Hematopoietic multipotent progenitor cell treated with erythropoietin and hydrocortisone succinate and interleukin-3 and kit ligand, for 17 days (in vitro differentiated cells): ENCODE data around the gene IZUMO4.

Source experiments
- DNase-seq: peaks from one replicate; pipeline ENCODE4 v3.0.0-alpha.2; 2015; ENCODE audit warnings: low spot score

The IZUMO4 gene

GRCh38 chr19:2096480-2097202 lies at the start of gene IZUMO4:
TSS of gene IZUMO4 (plus strand) at chr19:2096915. CDS start at chr19:2096946, 31 bp downstream.
- DNase-seq = peak; percentile 99

- no peak for DNase-seq
Measured at GRCh38 chr19:2047076-2047448, 49.7 kb upstream of the IZUMO4 start.

DNA sequence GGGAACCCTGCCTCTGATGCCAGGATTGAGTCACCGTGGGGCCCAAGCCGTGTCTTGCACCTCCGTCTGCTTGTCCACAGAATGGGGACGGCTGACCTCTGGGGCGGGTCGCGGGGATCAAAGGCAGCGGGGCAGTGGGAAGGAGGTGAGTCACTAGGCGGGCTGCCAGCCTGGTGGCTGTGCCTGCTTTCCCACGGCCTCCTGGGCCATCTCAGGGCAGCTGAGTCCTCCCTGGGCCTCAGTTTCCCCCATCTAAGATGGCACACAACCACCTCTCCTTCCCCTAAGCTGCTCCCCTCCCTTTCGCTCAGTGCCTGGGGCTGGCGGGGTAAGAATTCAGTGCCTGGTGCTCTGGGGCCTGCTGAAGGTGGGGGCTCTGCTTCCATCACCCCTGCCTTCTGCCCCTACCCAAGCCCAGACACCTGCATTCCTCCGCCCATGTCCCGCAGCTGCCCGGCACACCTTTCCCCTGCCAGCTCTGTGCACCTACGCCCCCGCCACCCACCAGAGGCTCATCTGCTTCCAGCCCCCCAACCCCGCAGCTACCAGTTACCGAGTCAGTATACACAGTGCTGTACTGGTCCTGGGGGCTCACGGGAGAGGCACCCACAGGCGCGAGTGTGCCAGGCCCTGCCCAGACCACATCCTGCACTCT lies 49.1 kb upstream of the IZUMO4 start:
- DNase-seq = peak; percentile 78

DNA sequence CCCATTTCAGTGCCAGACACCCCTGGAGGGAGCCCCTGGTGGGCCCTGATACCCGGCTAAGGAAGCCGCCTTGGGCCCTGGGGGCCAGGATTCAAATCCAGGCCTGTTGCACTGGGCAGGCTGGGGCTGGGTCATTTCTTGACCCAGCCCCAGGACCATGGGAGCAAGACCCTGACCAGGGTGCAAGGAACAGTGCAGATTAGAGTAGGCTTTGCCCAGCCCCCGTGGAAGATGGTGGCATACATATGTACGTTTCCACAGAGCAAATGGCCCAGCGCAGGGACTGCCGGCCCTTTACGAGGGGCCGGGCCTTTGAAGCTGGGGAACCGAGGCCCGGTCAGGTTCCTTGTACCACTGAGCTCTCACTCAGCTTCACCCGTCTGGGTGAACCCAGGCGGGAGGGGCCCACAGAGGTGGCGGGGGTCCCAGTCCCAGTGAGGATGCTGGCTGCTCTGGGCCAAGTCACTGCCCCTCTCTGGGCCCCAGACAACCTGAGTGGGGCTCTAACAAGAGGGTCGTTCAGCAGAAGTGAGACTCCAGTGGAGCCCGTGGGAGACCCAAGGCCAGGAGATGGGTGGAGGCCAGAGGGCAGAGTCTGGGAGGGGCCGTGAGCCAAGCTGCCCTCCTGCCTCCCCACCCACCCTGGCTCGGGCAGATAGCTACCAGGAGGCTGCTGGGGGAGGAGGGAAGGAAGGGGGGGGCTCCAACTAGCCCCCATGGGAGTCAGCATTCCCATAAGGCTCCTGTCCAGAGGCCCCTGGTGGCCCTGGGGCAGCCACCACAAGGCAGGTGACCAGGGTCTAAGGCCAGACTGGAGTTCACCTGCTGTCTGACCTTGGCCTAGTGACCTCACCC lies 48.4 kb upstream of the IZUMO4 start:
- DNase-seq = peak; percentile 86

DNA sequence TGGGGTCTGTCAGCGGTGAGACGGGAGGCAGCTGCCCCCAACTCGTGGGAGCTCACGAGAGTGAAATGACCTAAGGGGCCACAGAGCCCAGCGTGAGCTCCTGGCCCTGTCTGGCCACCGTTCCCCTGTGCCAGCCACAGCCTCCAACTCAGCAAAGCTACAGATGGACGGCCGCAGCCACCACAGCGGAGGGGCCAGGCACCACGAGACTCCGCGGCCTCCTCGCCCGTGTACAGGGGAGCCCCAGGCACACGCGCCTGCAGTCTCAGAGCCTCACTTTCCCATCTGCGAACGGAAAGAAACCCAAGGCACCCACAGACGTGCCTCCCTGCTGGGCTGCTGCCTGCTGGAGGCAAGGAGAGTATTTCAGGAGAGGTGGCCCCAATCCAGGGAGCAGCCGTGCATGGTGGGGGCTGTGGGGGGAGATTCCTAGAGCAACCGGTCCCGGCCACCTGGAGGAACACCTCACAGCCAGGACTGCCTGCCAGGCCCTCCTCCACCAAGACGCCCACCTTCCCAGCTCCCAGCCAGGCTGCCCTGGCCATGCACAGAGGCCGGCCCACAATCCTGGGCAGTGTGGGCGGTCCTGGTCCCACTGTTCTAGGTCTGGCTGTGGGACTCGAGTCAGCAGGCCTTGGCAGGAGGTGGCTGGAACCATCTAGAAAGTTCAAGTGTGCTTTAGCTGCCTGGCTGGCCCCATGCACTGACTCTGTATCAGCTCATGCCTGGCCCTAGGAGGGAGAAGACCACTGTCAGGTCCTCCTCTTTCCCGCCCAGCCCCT lies 47.6 kb upstream of the IZUMO4 start:
- peak; percentile 80 for DNase-seq

GRCh38 chr19:2049741-2050348 lies 46.9 kb upstream of the IZUMO4 start:
- peak; percentile 84 for DNase-seq

GRCh38 chr19:2050349-2050990 lies 46.2 kb upstream of the IZUMO4 start:
- peak; percentile 73 for DNase-seq

GRCh38 chr19:2050991-2051772 lies 45.5 kb upstream of the IZUMO4 start, which contains the start of gene MKNK2:
TSS of gene MKNK2 (minus strand) at chr19:2051244. CDS start at chr19:2050851, 393 bp downstream.
- peak; percentile 97 for DNase-seq

- peak; percentile 22 for DNase-seq
Measured at GRCh38 chr19:2051773-2052704, 44.7 kb upstream of the IZUMO4 start.

GRCh38 chr19:2053601-2054389 lies 42.9 kb upstream of the IZUMO4 start:
- DNase-seq = no peak

- DNase-seq = peak; percentile 52
Measured at GRCh38 chr19:2054763-2055162, 42.0 kb upstream of the IZUMO4 start.

- peak; percentile 69 for DNase-seq
Measured at GRCh38 chr19:2055931-2056836, 40.5 kb upstream of the IZUMO4 start.

- no peak for DNase-seq
Measured at GRCh38 chr19:2056837-2057192, 39.9 kb upstream of the IZUMO4 start.

DNA sequence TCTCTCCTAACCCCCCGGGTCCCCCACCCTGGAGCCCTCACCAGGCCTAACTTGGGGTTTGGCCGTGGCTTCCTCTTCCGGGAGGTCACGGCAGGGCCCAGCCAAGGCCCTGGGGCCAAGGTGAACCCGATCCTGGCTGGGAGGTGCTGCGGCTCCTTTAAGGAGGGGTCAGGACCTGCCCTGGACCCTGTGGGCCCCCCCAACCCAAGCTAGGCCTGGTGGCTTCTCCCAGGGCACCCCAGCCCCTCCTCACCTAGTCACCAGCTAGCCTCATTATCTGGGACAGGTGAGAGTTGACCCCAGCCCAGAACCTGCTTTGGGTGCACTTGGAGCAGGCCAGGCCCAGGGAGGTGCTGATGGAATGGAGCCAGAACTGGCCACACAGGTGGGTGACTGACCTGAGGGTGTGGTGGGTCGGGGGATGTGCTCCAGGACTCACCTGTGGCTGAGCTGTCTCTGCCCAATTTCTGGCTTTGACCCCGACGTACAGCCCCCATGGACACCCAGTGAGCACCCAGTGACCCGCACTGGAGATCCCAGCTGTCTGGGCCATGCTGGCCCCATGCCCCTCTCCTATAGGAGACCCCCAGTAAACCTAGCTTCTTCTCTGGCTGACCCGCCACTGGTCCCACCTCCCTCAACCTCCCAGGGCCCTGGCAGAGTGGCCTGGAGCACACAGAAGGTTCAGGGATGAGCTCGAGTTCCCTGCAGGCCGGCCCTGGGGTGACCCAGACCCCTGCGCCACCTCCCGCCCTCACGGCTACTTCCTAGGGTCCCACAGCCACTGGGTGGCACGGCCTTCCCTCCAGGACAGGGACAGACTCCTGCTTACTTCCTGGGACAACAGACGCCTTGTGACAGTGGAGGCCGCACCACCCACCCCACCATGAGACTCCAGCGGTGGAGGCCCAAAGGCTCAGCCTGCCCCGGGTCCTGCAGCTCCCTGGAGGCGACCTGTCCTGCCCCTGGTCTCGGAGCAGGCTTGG lies 38.9 kb upstream of the IZUMO4 start:
- no peak for DNase-seq

DNA sequence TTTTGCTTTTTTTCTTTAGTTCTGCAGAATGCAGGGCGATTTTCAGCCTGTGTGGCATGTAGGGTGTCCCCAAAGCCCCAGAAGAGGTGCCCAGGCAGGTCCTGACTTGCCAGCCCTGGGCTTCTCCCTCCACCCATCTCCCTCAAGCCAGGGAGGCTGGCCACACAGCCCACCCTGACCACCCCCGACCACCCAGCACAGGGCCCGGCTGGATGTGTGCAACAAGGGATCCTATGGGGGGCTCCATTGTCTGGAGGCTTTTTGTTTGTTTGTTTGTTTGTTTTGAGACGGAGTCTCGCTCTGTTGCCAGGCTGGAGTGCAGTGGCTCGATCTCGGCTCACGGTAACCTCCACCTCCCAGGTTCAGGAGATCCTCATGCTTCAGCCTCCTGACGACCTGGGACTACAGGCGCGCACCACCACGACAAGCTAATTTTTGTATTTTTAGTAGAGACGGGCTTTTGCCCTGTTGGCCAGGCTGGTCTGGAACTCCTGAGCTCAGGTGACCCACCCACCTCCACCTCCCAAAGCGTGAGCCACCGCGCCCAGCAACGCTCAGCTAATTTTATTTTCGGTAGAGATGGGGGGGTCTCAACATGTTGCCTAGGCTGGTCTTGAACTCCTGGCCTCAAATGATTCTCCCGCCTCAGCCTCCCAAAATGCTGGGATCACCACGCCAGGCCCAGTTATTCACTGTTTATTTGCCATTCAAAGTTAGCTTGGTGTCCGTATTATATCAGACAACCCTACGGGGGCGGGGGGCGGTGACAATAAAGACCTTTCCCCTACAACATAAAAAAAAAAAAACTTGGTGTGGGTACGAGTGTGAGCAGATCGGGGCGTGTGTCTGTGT lies 37.9 kb upstream of the IZUMO4 start:
- DNase-seq = no peak
